ENCODE data around the gene ENPEP.

Gene ENPEP

GRCh38 chr4:110597582-110597981 lies 121.6 kb downstream of the ENPEP start:
- no peak for DNase-seq (ENCODE audit: insufficient read length, low spot score)
- no peak for FAIRE-seq

DNA sequence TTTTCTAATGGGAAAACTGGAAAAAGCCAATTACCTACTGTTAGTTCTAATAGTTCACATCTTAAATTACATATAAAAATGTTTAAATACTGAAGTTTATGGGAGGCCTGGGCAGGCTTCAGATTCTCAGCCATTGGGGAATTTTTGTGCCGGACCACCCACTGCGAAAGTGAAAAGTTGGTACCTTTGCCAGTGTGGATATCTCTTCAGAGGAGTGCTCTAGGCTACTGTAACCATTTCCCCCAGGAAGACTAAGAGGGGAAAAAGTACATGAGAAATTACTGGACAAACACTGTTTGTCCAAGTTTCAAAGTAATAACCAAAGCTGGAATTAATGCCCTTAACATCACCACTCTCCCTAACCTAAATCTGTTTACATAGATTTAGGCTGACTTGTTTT lies 126.1 kb downstream of the ENPEP start:
- no peak for DNase-seq (ENCODE audit: insufficient read length, low spot score)
- FAIRE-seq, result no peak

GRCh38 chr4:110605077-110605476 lies 129.1 kb downstream of the ENPEP start:
- FAIRE-seq, result no peak
- DNase-seq (ENCODE audit: insufficient read length, low spot score), result no peak

DNA sequence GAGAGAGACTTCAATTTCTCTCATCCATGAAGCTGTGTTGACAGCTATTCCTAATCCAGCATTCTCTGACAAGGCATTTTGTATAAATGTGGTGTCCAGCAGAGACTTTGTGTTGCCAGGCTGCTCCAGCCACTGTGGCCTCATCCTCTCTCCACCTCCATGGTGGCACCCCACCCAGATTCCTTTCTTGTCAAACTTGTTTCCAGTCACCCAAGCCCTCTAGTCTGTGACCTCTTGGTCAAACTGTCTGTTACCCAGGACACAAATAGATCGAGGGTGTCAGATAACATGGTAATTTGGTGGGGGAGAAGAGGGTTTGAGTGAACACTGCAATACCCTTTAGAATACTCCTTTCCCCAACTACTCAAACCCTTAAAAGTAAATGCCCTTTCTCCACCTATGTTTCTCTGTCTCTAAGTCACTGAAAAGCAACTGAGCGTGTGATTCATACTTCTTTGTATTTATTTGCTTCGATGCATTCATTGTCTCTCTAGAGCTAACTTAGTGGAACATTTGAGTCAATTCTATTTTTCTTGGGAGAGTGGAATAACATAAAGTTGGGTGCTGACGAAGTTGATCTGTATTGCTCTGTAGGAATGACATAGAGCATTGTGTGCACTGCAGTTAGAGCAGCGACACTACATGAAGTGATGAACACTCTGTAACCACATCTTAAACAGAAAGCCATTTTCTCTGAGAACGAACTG lies 133.2 kb downstream of the ENPEP start:
- DNase-seq (ENCODE audit: insufficient read length, low spot score) (no peak), FAIRE-seq (no peak)

GRCh38 chr4:110610620-110610939 lies 134.6 kb downstream of the ENPEP start:
- FAIRE-seq (no peak), DNase-seq (ENCODE audit: insufficient read length, low spot score) (no peak)

DNA sequence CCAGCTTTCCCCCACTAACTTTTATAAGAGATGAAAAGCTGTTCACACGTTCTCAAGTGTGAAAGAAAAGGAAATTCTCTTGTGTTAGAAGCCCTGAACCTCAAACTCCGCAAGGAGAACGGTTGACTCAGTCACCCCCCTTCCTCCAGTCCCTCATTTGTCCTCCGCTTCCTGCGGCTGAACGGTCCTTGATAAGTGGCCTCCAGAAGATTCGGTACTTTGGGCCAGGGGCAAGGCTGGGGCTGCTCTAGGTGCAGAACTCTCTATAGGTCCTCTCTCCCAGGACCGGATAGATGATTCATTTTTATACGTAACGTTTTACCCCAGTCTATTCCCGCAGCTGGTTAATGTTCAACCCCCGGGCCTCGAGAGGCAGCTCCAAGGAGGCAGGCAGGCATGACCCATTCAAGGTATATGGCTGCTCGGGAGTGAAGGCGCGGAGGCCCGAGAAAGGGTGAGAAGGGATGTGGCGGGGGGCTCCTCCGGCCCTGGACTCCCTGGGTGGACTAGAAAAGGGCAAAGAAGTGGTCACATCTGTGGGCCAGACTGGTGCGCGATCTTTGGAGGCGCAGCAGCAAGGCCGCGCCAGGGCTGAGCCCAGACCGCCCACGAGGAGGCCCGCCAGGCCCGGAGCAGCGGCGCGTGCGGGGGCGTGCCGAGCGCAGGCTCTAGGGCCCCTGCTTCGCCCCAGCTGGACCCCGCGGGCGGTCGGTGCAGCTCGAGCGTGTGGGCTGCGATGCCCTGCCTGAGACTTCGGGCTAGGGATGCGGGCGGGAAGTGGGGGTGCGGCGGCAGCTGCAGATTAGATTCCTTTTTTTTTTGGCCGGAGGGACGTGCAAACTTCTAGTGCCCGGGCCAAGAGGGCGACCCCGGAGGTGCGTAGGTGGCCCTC lies 135.2 kb downstream of the ENPEP start:
- DNase-seq (ENCODE audit: insufficient read length, low spot score) (no peak), FAIRE-seq (no peak)

DNA sequence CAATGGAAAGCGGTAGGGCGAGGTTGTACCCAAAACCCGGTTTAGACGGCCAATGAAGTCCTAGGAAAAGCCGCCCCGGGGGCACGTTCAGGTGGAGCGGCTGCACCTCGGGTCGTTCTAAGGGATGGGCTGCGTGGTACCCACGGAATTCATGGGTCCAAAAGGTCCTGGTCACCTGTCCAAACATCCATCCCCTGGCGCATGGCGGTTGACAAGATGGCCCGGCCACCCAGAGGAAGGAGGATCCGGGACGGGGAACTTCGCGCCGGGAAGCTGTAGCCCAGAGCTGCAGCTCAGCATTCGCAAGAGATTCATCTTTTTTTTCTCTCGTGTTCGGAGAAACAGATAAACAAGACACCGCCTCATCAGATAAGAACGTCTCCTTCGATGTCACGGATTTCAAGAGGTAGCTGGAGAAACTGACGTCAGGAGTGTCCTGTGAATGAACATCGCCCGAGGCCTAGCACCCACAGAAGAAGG lies 136.1 kb downstream of the ENPEP start:
- FAIRE-seq, result no peak
- DNase-seq (ENCODE audit: insufficient read length, low spot score), result no peak

DNA sequence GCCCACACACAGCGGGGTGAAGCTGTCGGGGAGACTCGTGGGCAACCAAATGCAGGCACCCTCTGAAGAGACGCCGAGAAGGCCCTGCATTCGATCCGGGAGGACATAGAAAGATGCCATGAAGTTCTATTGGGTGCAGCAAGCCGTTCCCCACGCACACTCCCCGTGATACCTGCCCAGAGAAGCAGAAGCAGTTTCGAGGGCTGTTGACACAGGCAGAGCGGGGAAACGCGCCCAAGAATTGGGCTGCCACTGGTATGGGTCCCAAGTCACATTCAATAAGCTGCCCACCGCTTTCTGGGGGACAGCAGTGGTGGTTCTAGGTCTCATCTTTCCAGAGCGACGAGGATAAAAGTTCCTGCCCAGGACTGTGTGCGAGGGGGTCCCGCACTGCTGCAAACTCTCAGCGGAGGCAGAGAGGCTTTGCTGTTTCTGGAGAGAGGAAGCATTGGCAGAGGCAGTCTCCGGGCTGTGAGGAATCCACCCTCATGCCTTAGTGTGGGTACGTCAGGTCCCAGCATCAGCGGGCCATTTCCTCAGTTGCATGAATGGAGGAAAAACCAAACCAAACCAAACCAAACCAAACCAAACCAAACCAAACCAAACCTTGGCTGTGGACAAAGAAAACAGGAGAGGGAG lies 136.8 kb downstream of the ENPEP start:
- DNase-seq (ENCODE audit: insufficient read length, low spot score) (no peak), FAIRE-seq (no peak)

- DNase-seq (ENCODE audit: insufficient read length, low spot score), result no peak
Measured at GRCh38 chr4:110613745-110614144, 137.8 kb downstream of the ENPEP start.

GRCh38 chr4:110614173-110614963 lies 138.4 kb downstream of the ENPEP start:
- DNase-seq (ENCODE audit: insufficient read length, low spot score) (no peak), FAIRE-seq (no peak)

More at GRCh38 chr4:110613745-110614144, 137.8 kb downstream of the ENPEP start:
- no peak for FAIRE-seq

Measured in HTR-8/SVneo (cell line).